Measurements from ENCODE around the gene MDK. TPM values are rescaled to one million over a fixed set of nuclear protein-coding genes. Genes with fewer than 3 reads are reported as not detected.

MDK gene
- total RNA-seq, 1 donor from 2014 or later = 163 TPM

GRCh38 chr11:46364056-46364455, 17.4 kb upstream of the MDK start:
- H3K9me3 Mint-ChIP-seq (ENCODE audit: unreplicated experiment) = no peaks in the 10 kb centered on the region
- H3K27ac Mint-ChIP-seq (ENCODE audit: unreplicated experiment) = peak overlapping the region; percentile 97
- no peaks in the 10 kb centered on the region for H3K27me3 Mint-ChIP-seq (ENCODE audit: unreplicated experiment)
- H3K36me3 Mint-ChIP-seq (ENCODE audit: unreplicated experiment) = no peaks in the 10 kb centered on the region
- no peak for DNase-seq (ENCODE audit: extremely low spot score, unreplicated experiment)
- H3K4me1 Mint-ChIP-seq (ENCODE audit: unreplicated experiment) = peaks cover 57% of the 10 kb centered on the region
- no peak overlapping the region for H3K4me3 Mint-ChIP-seq (ENCODE audit: unreplicated experiment)
- no peak for TF ChIP-seq CTCF (IDR thresholded peaks at IDR 0.05)

- no peak for DNase-seq (ENCODE audit: extremely low spot score, unreplicated experiment)
- Mint-ChIP-seq H3K4me3 (ENCODE audit: unreplicated experiment) (no peak overlapping the region), H3K27me3 (ENCODE audit: unreplicated experiment) (no peaks in the 10 kb centered on the region), H3K9me3 (ENCODE audit: unreplicated experiment) (no peaks in the 10 kb centered on the region), H3K27ac (ENCODE audit: unreplicated experiment) (peak overlapping the region; percentile 59), H3K36me3 (ENCODE audit: unreplicated experiment) (no peaks in the 10 kb centered on the region), H3K4me1 (ENCODE audit: unreplicated experiment) (peaks cover 63% of the 10 kb centered on the region)
- no peak for TF ChIP-seq CTCF (IDR thresholded peaks at IDR 0.05)
Measured at GRCh38 chr11:46364791-46365190, 16.7 kb upstream of the MDK start.

- Mint-ChIP-seq H3K4me1 (ENCODE audit: unreplicated experiment) (peaks cover 58% of the 10 kb centered on the region), H3K36me3 (ENCODE audit: unreplicated experiment) (no peaks in the 10 kb centered on the region), H3K9me3 (ENCODE audit: unreplicated experiment) (no peaks in the 10 kb centered on the region), H3K27me3 (ENCODE audit: unreplicated experiment) (no peaks in the 10 kb centered on the region), H3K27ac (ENCODE audit: unreplicated experiment) (no peak overlapping the region), H3K4me3 (ENCODE audit: unreplicated experiment) (no peak overlapping the region)
- no peak for DNase-seq (ENCODE audit: extremely low spot score, unreplicated experiment)
- no peak for TF ChIP-seq CTCF (IDR thresholded peaks at IDR 0.05)
Measured at GRCh38 chr11:46366260-46366659, 15.2 kb upstream of the MDK start.

GRCh38 chr11:46366661-46367161, 14.8 kb upstream of the MDK start:
- Mint-ChIP-seq H3K27ac (ENCODE audit: unreplicated experiment) (no peak overlapping the region), H3K36me3 (ENCODE audit: unreplicated experiment) (no peaks in the 10 kb centered on the region), H3K4me3 (ENCODE audit: unreplicated experiment) (no peak overlapping the region), H3K9me3 (ENCODE audit: unreplicated experiment) (no peaks in the 10 kb centered on the region), H3K27me3 (ENCODE audit: unreplicated experiment) (no peaks in the 10 kb centered on the region), H3K4me1 (ENCODE audit: unreplicated experiment) (peaks cover 53% of the 10 kb centered on the region)
- no peak for DNase-seq (ENCODE audit: extremely low spot score, unreplicated experiment)
- TF ChIP-seq CTCF (IDR thresholded peaks at IDR 0.05) = no peak

- H3K27ac Mint-ChIP-seq (ENCODE audit: unreplicated experiment) = no peak overlapping the region
- peak; percentile 93 for TF ChIP-seq CTCF (IDR thresholded peaks at IDR 0.05)
- H3K4me1 Mint-ChIP-seq (ENCODE audit: unreplicated experiment) = peaks cover 47% of the 10 kb centered on the region
- no peak overlapping the region for H3K4me3 Mint-ChIP-seq (ENCODE audit: unreplicated experiment)
- DNase-seq (ENCODE audit: extremely low spot score, unreplicated experiment) = peak; percentile 90
- no peaks in the 10 kb centered on the region for H3K9me3 Mint-ChIP-seq (ENCODE audit: unreplicated experiment)
- no peaks in the 10 kb centered on the region for H3K27me3 Mint-ChIP-seq (ENCODE audit: unreplicated experiment)
- no peaks in the 10 kb centered on the region for H3K36me3 Mint-ChIP-seq (ENCODE audit: unreplicated experiment)
Measured at GRCh38 chr11:46367244-46367915, 14.1 kb upstream of the MDK start.
